SKM-1 (cell line): ENCODE data around the gene PHOX2A.

Experiments
- DNase-seq: peaks from one replicate; lab custom pipeline; 2025; ENCODE audit not compliant: unreplicated experiment; lab: John Stamatoyannopoulos, UW

PHOX2A gene

DNA sequence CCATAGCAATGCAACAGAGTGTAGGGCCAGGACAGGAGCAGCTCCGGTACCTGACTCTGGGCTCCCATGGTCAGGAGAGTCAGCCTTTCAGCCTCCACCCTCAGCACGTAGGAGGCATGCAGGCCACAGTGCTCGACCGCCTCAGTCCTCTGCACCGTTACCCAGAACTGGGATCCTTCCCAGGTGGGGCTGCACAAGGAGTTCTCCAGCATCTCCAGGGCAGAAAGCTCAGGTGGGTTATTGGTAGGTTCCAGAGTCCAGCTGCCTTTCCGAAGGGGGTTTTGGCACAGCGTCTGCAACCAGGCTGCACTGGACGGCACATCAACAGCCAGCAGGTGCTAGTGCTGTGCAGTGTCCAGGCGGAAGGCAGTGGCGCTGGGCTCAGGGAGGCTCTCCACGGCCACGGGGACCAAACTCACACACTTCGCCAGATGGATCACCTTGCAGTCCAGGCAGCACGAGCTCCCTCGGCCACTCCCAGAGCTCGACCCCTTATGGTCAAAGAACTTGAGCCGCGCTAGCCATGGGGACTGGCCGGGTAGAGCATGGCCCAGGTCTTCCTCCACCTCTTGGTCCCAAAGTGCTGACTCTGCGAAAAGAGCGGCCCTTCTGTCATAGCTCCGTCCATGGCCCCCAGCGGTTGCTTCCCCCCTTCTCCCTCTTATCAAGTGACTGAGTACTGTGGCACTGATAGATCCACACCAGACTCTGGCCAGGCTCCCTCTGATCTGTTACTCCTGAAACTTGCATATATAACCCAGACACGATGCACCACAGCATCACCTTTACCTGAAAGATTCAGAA, 6.9 kb upstream of the PHOX2A start:
- no peak for DNase-seq

DNA sequence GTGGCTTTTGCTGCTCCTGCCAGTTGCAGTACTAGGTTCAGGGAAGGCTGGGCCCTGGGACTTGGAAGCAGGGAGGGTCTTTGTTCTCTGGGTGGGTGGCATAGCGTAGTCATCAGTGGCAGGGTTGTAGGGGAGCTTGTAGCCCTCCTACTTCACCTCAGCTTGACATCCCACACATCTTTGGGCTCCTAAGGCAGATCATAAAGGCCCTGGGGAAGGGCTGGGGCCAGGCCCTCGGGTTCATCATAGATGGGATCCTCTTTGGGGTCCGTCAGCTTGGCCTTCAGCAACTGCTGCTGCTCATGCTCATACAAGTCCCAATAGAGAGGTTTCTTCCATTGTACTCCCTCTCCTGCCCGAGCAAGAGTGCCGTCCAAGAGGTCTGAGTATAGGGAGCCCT, 6.0 kb upstream of the PHOX2A start:
- DNase-seq, result no peak

DNA sequence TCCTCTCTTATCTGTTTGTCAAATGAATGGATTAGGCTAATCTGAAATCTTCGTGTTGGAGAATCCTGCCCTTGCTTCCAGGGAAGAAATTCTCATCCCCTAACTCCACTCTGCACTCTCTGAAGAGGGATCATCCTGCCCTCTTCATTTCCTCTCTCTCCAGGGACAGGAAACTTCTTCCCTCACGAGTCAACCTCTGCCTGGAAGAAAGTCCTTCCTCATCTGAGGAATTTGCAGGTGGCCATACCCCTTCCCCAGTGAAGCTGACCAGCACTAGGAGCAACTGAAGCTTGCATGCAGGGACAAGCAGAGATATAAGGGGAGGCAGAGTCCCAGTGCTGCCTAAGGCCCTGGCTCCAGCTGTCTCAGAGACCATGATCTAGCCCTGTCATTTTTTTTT, 3.6 kb upstream of the PHOX2A start:
- DNase-seq, result no peak

DNA sequence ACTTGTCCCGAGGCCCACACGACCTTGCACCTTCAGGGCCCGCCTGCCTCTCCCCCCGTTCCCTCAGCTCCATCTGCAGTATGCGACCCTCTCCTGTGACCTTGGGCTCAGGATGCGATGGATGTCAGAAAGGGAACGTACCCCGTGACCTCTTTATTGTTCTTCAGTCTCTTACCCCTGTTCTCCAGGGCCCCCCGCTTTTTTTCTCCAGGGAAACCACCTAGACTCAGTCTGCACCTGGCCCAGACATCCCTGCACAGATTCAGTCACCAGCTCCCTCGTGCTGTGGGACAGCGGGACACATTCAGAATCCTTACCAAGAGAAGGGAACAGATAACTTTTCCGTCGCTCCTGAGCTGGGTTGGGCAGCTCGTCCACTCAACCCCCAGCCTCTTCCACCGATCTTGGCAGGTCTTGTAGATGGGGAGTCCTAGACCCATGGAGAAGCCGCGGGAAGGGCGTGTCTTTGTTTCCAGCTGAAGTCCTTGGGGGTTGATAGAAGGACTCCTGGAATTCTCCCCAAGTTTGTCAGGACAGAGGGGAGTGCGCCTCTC, 1.4 kb upstream of the PHOX2A start:
- no peak for DNase-seq

DNA sequence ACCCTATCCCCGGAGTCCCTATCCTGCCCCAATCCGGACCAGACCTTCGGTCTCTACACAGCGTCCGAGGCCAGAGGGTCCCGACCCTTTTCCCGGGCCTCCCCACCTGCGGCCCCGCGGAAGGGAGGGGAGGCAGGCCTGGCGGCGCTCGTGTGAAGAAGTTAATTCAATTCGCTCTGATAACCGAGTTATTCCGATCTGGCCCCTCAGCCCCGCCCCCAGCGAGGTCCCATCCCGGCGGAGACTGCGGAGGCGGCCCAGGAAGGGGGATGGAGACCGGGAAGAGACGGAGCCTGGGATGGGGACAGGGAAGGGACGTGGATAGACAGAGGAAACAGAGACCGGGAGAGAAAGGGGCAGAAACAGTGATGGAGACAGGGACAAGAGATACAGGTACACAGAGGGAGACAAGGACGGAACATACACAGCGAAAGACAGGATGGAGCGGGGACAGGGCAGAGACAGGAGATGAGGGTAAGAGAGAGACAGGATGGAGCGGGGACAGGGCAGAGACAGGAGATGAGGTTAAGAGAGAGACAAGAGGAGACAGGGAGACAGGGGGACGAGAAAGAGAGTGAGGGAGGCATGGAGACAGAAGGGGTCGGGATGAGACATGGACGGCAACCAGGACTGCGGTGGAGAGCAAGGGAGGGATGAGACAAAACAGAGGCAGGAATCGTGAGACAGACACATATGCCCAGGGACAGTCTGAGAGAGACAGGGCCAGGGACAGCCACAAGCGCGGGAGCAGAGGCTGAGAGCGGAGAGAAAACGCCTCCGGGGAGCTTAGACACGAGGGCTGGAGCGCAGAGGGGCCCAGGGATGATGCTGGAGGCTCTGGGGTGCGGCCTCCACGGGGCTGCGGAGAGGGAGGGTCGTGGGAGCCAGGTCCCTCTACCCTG, 636 bp upstream of the PHOX2A start:
- no peak for DNase-seq

DNA sequence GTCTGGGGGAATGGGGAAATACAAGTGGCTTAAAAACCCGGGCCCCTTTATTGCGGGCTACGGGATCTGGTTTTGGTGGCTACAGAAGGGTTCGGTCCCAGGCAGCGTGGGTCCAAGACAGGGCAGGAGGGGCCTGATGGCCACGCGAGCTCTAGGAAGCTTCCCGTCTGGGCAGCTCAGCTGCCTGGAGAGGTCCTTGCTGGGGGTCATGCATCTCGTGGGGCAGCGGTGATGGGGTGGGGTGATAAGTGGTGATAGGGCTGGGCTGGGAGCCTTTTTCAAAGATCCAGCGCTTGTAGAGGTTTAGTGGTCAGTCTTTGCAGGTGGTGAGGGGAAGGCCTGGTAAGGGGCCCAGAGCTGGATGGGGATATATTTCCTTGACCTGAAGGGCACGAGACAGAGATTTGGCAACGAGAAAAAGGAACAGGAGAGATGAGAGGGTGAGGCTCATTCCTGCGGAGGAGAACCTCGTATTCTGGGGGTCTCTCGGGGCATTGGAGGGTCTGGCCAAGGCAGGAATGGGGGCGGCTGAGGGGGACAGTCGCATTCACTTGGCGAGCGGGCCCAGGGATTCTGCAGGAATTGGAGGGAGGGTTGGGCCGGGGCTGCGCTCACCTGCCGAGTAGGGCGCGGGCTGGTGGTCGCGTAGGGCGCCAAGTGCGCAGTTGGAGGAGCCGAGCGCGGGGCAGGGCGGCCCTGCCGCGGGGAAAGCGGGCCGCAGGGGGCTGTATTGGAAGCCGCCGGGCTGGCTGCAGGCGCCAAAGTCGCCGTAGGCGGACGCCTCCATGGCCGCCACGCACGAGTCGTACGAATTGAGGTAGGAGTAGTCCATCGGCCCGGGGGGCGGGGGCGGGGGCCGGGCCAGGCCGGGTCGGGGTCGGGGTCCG, 560 bp downstream of the PHOX2A start:
- no peak for DNase-seq

DNA sequence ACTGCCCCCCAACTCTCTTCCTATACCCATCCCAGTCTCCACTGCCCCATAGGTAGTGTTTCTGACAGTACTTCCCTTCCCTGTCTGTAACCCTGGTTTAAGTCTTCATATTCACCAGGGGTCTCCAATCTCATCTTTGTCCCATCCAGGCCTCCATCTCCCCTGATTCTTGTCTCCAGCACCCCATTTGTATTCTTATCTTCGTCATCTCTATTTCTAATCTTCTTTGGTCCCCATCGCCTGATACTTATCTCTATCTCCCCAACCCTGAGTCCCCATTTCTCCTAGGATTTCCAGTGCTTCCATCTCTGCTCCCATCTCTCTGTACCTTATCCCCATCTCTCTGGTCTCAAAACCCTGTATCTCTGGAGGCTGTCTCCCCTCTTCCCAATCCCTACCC, 1.8 kb downstream of the PHOX2A start:
- no peak for DNase-seq

DNA sequence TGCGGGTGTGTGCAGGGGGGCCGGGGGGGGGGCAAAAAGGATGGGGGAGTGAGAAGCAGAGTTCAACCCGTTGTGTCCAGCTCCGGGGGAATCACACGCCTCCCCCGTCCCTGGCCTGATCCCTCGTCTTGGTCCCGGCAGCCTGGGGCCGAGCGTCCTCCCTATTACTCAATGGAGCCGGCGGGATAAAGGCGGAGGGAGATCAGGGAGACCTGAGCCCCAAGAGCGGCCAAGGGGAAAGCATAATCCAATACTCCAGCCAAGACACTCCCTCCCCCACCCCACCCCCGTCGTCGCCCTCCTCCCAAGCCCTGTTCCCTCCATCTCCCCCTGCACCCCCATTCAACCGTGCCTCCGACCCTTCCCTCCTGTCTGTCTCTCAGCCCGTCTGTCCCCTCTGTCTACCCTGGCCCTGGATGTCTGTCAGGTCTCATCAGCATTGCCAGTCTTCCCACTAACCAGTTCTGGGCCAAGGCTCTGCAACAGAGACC, 2.6 kb downstream of the PHOX2A start:
- no peak for DNase-seq

DNA sequence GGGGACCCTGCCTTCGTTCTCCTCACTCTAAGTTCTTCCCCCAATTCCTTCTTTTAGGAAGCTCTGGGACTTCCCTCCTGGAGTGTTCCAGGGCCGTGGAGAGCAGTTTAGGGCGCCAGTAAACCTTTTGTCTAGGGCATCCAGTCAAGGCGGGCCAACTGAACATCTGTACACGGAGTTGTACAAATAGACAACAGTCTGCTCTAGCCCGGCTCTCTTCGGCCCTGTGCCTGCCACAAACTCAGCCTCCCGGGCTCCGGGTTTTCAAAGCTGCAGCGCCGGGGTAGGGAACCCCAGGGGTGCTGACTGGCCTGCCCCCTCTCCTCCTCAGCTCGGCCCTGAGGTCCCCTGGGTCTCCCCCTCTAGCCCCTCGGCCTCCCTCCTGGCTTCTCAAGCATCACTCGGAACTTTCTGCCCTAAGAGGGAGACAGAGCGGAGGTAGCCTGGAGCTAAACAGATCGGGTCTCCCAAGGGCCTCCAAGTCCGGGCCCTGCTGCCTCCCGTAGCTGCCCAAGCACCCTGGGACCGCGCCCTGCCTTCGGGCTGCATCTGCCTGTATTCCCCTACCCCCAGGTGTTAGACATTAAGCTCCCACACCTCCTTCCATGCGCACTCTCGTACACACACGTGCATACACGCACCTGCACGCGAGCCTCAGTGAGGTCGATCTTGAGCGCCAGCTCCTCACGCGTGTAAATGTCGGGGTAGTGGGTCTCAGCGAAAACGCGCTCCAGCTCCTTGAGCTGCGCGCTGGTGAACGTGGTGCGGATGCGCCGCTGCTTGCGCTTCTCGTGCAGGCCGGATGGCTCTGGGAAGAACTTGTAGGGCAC, 3.3 kb downstream of the PHOX2A start:
- DNase-seq, result no peak

DNA sequence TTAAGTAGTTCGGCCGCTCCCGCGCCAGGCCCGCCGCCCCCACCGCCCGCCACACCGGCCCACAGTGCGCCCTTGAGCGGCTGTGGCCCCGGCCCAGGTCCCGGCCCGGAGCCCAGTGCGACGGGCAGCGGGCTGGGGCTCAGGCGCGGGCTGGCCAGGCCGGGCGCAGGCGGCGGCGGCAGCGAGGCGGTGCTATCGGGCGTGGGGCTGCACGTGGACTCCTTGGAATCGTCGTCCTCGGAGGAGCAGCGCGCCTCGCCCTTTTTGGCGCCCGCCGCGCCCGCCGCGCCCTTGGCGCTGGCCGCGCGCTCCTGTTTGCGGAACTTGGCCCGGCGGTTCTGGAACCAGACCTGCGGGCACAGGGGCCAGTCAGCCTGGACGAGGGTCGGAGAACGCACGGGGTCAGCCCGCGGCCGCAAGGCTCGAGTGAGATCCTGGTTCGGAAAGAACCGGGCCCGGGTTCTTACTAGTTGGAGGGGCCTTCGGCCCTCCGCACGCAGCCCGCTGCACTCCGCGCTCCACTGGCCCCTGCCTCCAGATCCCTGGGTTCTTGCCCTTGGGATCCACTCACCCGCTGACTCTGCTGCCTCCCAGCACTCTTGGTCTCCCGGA, 4.0 kb downstream of the PHOX2A start:
- DNase-seq, result no peak

DNA sequence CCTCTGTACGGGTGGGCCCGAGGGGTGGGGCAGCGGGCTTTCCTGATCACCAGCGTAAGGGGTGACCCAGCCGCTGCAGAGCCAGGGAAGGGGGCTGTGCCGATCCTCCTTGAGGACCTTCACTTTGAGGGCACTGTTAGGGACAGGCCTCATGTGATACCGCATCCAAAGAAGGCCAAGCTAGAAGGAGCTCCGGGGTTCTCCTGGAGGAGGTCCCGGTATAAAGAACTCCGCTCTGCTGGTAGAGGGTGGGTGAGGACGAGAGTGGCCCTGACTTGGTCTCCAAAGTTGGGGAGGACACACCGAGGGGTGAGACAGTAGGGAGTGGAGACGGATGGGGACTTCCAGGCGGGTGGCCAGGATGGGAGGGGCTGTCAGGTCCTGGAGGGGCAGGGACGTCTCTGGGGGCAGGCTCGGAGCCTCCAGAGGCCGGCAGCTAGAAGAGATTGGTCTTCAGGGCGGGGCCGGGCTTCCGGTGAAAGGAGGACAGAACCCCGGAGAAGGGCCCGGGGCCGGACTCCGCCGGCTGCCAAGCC, 4.6 kb downstream of the PHOX2A start:
- DNase-seq, result no peak

DNA sequence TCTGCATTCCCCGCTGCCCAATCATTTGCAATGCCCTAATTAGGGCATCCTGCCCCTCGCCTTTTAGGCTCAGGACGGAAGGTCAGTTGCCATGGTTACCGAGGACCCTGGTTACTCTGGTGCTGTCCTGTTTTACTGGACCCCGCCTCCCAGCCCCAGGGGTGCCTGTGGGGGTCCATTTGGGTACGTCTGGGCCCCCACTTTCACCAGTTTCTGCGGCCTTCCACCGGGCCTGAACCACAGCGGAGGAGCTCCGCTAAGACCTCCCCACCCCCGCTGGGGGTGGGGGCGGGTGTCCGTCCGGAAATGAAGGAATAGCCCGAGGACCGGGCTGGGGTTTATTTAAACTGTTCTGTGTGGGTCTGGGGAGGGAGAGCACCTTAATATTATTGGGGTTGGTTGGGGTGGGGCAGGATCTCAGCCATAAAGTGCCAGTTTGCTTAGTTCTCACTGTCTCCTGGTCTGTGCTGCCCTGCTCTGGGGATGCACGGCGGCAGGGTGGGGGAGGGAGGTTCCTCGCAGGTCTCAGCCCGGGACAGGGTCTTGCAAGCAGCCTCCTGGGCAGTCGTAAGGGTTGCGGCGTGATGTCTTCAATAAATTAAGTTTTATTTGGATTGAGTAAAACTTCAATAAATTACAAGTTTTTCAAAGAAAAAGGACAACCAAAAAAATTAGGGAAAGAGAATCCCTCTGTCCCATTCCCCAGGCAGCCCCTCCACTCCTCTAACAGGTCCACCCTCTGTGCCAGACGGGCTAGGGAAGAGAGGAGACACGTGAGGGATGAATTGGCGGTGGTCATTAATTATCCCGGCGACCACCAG, 5.3 kb downstream of the PHOX2A start:
- DNase-seq, result no peak

DNA sequence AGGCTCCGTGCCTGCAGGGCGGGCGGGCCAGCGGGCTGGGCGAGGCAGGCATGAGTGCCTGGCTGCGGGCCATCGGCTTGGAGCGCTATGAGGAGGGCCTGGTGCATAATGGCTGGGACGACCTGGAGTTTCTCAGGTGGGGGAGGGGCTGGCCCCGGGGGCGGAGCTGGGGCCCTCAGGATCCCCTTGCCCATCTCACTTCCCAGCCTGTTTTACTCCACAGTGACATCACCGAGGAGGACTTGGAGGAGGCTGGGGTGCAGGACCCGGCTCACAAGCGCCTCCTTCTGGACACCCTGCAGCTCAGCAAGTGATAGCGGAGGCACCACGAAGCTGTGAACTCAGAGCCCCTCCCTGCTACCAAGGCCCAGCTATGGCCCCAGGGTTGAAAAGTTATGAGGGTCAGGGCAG, 5.9 kb downstream of the PHOX2A start:
- DNase-seq, result no peak

DNA sequence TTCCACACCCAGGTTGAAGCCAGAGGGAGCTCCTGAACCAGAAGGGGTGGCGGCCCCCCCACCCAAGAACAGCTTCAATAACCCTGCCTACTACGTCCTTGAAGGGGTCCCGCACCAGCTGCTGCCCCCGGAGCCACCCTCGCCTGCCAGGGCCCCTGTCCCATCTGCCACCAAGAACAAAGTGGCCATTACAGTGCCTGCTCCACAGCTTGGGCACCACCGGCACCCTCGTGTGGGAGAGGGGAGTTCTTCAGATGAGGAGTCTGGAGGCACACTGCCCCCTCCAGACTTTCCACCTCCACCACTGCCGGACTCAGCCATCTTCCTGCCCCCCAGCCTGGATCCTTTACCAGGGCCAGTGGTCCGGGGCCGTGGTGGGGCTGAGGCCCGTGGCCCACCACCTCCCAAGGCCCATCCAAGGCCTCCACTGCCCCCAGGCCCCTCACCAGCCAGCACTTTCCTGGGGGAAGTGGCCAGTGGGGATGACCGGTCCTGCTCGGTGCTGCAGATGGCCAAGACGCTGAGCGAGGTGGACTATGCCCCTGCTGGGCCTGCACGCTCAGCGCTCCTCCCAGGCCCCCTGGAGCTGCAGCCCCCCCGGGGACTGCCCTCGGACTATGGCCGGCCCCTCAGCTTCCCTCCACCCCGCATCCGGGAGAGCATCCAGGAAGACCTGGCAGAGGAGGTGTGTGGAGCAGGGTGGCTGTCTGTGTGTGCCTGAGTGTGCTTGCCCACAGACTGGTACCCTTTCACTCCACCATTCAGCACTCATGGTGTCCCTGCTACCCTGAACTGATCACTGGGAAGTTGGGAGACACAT, 6.7 kb downstream of the PHOX2A start:
- DNase-seq, result no peak

DNA sequence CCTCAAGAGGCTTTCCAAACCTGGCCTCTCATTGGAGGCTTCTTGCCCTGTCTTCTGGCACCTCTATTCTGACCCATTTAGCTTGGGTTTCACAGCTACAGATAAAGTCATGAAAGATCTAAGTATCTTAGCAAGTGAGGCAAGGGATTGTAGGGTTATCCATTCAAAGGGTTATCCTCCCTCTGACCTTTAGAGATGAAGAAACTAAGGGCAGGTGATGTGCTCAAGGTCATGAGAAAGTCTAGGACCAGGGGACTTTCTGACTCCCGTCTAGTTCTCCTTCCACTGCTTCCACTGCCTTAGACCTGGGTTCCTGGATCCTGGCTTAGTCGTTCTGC, 7.2 kb downstream of the PHOX2A start:
- DNase-seq, result no peak

DNA sequence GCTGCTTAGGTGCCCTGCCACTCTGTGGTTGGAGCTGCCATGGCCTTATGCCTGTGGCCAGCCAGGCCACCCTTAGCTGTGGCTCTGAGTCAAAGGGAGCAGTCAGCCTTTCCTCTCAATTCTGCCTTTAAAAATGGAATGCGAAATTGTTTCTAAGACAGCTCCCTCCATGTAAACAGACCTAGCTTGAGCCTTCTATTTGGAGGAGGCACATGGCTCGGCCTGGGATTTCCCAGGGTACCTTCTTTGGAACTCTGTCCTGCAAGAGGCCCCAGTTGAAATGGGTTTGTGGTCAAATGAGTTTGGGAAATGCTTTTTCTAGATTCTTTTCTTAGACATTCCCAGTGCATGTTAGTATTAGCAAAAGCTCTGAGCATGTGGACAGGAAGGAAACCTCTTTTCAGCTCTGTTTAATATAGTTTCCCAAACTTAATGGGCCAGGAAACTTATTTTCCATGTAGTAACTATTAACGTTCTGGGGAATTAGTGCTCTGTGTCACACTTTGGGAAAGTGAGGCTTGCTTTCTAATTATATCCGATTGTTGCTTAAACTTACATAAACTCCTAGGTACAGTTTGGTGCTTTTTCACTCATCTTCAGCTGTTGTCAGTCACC, 7.8 kb downstream of the PHOX2A start:
- DNase-seq, result no peak

DNA sequence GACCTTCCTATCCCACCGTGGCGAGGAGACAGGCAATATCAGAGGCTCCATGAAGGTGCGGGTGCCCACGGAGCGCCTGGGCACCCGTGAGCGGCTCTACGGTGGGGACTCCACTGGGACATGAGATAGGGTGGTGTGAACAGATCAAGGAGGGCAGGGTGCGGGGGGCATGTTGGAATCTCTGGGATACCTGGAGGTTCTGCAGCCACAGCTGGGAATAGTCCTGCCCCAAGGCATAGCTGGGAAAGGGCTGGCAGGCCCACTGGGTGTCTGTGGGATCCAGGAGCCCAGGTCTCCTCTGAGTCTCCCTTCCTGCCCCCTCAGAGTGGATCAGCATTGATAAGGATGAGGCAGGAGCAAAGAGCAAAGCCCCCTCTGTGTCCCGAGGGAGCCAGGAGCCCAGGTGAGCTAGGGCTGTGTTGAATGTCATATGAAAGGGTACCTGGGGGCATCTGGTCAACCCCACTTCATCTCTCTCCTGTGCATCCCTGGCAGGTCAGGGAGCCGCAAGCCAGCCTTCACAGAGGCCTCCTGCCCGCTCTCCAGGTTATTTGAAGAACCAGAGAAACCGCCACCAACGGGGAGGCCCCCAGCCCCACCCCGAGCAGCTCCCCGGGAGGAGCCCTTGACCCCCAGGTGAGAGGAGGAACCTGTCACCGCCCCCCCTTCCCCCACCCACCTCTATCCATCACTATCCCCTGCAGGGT, 8.5 kb downstream of the PHOX2A start:
- DNase-seq, result no peak
